GM12873 (cell line): ENCODE data around the gene EFTUD2.

Experiments
- CTCF ChIP-seq: IDR thresholded peaks from 2 replicates; pipeline ENCODE4 v1.5.1; 2012; ENCODE audit warnings: low read depth, mild to moderate bottlenecking, moderate library complexity, low read length, control low read depth; ENCODE audit not compliant: insufficient read depth; ENCODE audit errors: missing control alignments

The EFTUD2 gene

GRCh38 chr17:44928950-44929720 is 29.9 kb upstream of the EFTUD2 start:
- TF ChIP-seq CTCF, result no peak

GRCh38 chr17:44928136-44928535 is 28.9 kb upstream of the EFTUD2 start:
- TF ChIP-seq CTCF, result no peak

- TF ChIP-seq CTCF, result no peak
Observed at GRCh38 chr17:44927696-44928095, 28.5 kb upstream of the EFTUD2 start.

GRCh38 chr17:44926821-44927525 is 27.7 kb upstream of the EFTUD2 start:
- no peak for TF ChIP-seq CTCF

GRCh38 chr17:44925731-44926697 is 26.8 kb upstream of the EFTUD2 start:
- TF ChIP-seq CTCF, result no peak

- no peak for TF ChIP-seq CTCF
Observed at GRCh38 chr17:44924107-44924544, 24.9 kb upstream of the EFTUD2 start.
